GM23338 (cell line): ENCODE measurements around the gene DEPDC5. TPM values are rescaled to one million over a fixed set of nuclear protein-coding genes. Genes with fewer than 3 reads are reported as not detected.

Experiments
- ATAC-seq: fragments of 200-7000 bp; cut with Tn5 transposase; 3 replicates; pipeline ENCODE4 v1.9.1; 2020
- DNase-seq: peaks from one replicate; pipeline ENCODE4 v3.0.0-alpha.2; 2015; ENCODE audit warnings: low spot score
- H2AFZ ChIP-seq: fragments of 200-600 bp; sonication (generic); 2 replicates; pipeline ENCODE4 v1.8.0; 2016; ENCODE audit warnings: antibody characterized with exemption, mild to moderate bottlenecking, moderate library complexity
- H3F3A ChIP-seq: fragments of 200-600 bp; sonication (generic); replicated peaks from 2 replicates; pipeline ENCODE4 v1.8.0; 2017; ENCODE audit warnings: antibody characterized with exemption, mixed run types, low read depth
- H3K27ac ChIP-seq: fragments of 200-600 bp; sonication (generic); 2 replicates; pipeline ENCODE4 v1.6.1; 2016; ENCODE audit warnings: low read depth
- H3K27me3 ChIP-seq: fragments of 200-600 bp; sonication (generic); 2 replicates; pipeline ENCODE4 v1.8.0; 2016; ENCODE audit warnings: mild to moderate bottlenecking, mixed run types, moderate library complexity; ENCODE audit not compliant: insufficient read depth
- H3K36me3 ChIP-seq: fragments of 200-600 bp; sonication (generic); 2 replicates; pipeline ENCODE4 v1.8.0; 2016; ENCODE audit warnings: mild to moderate bottlenecking; ENCODE audit not compliant: insufficient read depth
- H3K4me1 ChIP-seq: fragments of 200-600 bp; sonication (generic); 2 replicates; pipeline ENCODE4 v1.8.0; 2016; ENCODE audit warnings: mild to moderate bottlenecking, moderate library complexity; ENCODE audit not compliant: insufficient read depth
- H3K4me2 ChIP-seq: fragments of 200-600 bp; sonication (generic); 2 replicates; pipeline ENCODE4 v1.7.1; 2017; ENCODE audit warnings: mixed run types
- H3K4me3 ChIP-seq: fragments of 200-600 bp; sonication (generic); 2 replicates; pipeline ENCODE4 v1.6.1; 2016; ENCODE audit warnings: mixed run types
- H3K79me2 ChIP-seq: fragments of 200-600 bp; sonication (generic); replicated peaks from 2 replicates; pipeline ENCODE4 v1.8.0; 2017; ENCODE audit warnings: mild to moderate bottlenecking; ENCODE audit not compliant: insufficient read depth
- H3K9me2 ChIP-seq: fragments of 200-600 bp; sonication (generic); 2 replicates; pipeline ENCODE4 v1.8.0; 2017; ENCODE audit not compliant: insufficient read depth
- H4K20me1 ChIP-seq: fragments of 200-600 bp; sonication (generic); replicated peaks from 2 replicates; pipeline ENCODE4 v1.8.0; 2017; ENCODE audit warnings: mild to moderate bottlenecking; ENCODE audit not compliant: insufficient read depth
- H3K27ac Mint-ChIP-seq: 2 replicates; pipeline ENCODE4 v1.8.0; 2020; ENCODE audit warnings: inconsistent platforms, mild to moderate bottlenecking, moderate library complexity, mixed read lengths
- H3K27me3 Mint-ChIP-seq: 3 replicates; pipeline ENCODE4 v1.8.0; 2022; ENCODE audit warnings: low read depth, mild to moderate bottlenecking, moderate library complexity, mixed read lengths, inconsistent platforms; ENCODE audit not compliant: insufficient read depth, poor library complexity
- H3K36me3 Mint-ChIP-seq: 3 replicates; pipeline ENCODE4 v1.8.0; 2021; ENCODE audit warnings: low read depth, mild to moderate bottlenecking, inconsistent platforms, moderate library complexity, mixed read lengths
- H3K4me1 Mint-ChIP-seq: 3 replicates; pipeline ENCODE4 v1.8.0; 2020; ENCODE audit warnings: mild to moderate bottlenecking, inconsistent platforms, mixed read lengths
- H3K4me3 Mint-ChIP-seq: 3 replicates; pipeline ENCODE4 v1.8.0; 2021; ENCODE audit warnings: moderate library complexity, mild to moderate bottlenecking, inconsistent platforms, mixed read lengths
- H3K9me3 Mint-ChIP-seq: 3 replicates; pipeline ENCODE4 v1.8.0; 2020; ENCODE audit warnings: moderate library complexity, mild to moderate bottlenecking, inconsistent platforms, mixed read lengths
- CREB1 ChIP-seq: fragments of 250-450 bp; sonication (Bioruptor Pico); IDR thresholded peaks from 2 replicates; pipeline ENCODE4 v1.5.0; 2020; ENCODE audit warnings: low read depth, mild to moderate bottlenecking, moderate library complexity
- JUNB ChIP-seq: IDR thresholded peaks from one replicate; pipeline ENCODE4 v1.6.1; 2016; ENCODE audit warnings: antibody characterized with exemption; ENCODE audit not compliant: unreplicated experiment
- NANOG ChIP-seq: IDR thresholded peaks from 2 replicates; pipeline ENCODE4 v1.6.1; 2016; ENCODE audit warnings: antibody characterized with exemption, borderline replicate concordance
- POLR2AphosphoS5 ChIP-seq: IDR thresholded peaks from 2 replicates; pipeline ENCODE4 v1.6.1; 2016; ENCODE audit warnings: antibody characterized with exemption, low read depth
- STAT1 ChIP-seq: IDR thresholded peaks from one replicate; pipeline ENCODE4 v1.6.1; 2016; ENCODE audit warnings: antibody characterized with exemption; ENCODE audit not compliant: unreplicated experiment
- ZNF331 ChIP-seq: fragments of 250-450 bp; sonication (Bioruptor Pico); IDR thresholded peaks from 2 replicates; pipeline ENCODE4 v1.5.0; 2020; ENCODE audit warnings: low read depth, mild to moderate bottlenecking, moderate library complexity
- polyA plus RNA-seq: library from polyadenylated mRNA; unstranded; fragments of >200 nt; fragmentation: Nextera tagmentation; extraction: Ambion mirVana; gene quantifications from 2 replicates; pipeline ENCODE4 v1.2.1, GENCODE V29; 2016
- total RNA-seq: library from RNA; depleted of rRNA; stranded (reverse); fragments of >200 nt; shearing (Covaris generic); gene quantifications from 2 replicates; pipeline ENCODE4 v1.2.3, GENCODE V29; 2014
- TF ChIP-seq, protein P1 (sequence below): IDR thresholded peaks from 2 replicates; pipeline ENCODE4 v1.6.1; 2016; ENCODE audit warnings: antibody characterized with exemption
- TF ChIP-seq, protein P2 (sequence below): IDR thresholded peaks from one replicate; pipeline ENCODE4 v1.6.1; 2018; ENCODE audit warnings: antibody characterized with exemption; ENCODE audit not compliant: unreplicated experiment

The DEPDC5 gene
- total and polyA plus RNA-seq, 2 experiments from 2014 or later: 18.7 to 19.7 TPM

DNA sequence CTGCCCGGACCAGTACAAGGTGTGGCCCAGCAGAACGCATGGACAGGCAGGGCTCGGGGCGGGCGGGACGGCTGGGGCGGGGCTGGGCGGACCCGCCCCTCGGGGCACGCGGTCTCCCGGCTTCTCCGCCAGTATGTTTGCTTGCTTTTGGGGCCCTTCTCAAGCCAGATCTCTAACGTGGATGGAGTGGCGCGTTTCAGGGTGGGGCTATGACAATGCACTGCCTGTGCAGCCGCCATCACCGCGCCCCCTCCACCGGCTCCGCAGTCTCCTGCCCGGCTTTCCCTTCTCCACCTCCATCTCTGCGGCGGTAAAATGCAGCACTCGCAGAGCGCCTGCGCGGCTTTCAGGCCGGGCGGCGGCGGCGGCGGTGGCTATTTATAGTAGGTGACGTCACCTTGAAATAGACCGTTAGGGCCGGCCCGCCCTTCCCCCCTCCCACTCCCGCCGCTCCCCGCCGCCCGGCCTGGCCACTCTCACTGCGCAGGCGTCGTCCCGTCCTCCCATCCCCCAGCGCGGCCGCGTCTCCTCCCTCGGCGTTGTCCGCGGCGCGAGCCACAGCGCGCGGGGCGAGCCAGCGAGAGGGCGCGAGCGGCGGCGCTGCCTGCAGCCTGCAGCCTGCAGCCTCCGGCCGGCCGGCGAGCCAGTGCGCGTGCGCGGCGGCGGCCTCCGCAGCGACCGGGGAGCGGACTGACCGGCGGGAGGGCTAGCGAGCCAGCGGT, 190.3 kb downstream of the DEPDC5 start, which contains the start of gene YWHAH:
Gene YWHAH (plus strand): TSS at position 558 of the 722 bp plus-strand sequence. CDS start 199 bp downstream, outside the sequence.
- ATAC-seq (peak; percentile 80), DNase-seq (peak; percentile 95)
- peak within 1 kb of the TSS; percentile 98 for H3K27ac ChIP-seq
- H3K4me1 ChIP-seq: peaks cover 21% of the 10 kb centered on the region
- H3K36me3 ChIP-seq: peaks cover 17% of the 10 kb centered on the region
- peak within 1 kb of the TSS; percentile 96; the same call in 1 of the 2 replicates for H2AFZ ChIP-seq
- H3K27me3 ChIP-seq: no peaks in the 10 kb centered on the region
- peaks cover 10% of the 10 kb centered on the region for H3K27me3 Mint-ChIP-seq
- H3K27ac Mint-ChIP-seq: peak within 1 kb of the TSS; percentile 96
- peak within 1 kb of the TSS; percentile 100 for H3K4me3 ChIP-seq
- peaks cover 34% of the 10 kb centered on the region for H4K20me1 ChIP-seq
- peak; percentile 92 for TF ChIP-seq CREB1
- peak; percentile 78 for TF ChIP-seq POLR2AphosphoS5
- no peak for TF ChIP-seq JUNB
- TF ChIP-seq, protein P1, sequence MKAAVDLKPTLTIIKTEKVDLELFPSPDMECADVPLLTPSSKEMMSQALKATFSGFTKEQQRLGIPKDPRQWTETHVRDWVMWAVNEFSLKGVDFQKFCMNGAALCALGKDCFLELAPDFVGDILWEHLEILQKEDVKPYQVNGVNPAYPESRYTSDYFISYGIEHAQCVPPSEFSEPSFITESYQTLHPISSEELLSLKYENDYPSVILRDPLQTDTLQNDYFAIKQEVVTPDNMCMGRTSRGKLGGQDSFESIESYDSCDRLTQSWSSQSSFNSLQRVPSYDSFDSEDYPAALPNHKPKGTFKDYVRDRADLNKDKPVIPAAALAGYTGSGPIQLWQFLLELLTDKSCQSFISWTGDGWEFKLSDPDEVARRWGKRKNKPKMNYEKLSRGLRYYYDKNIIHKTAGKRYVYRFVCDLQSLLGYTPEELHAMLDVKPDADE: 0 out of 2 replicates have a peak, but pooled peaks have one; percentile 8
- peak within 1 kb of the TSS; percentile 89 for H3K4me2 ChIP-seq
- H3K4me3 Mint-ChIP-seq: peak within 1 kb of the TSS; percentile 86; the same call in 2 of the 3 replicates
- H3K36me3 Mint-ChIP-seq: peaks cover 21% of the 10 kb centered on the region
- no peaks in the 10 kb centered on the region for H3K9me3 Mint-ChIP-seq
- peaks cover 9% of the 10 kb centered on the region; the same call in 1 of the 2 replicates for H3F3A ChIP-seq
- no peaks in the 10 kb centered on the region for H3K9me2 ChIP-seq
- peaks cover 43% of the 10 kb centered on the region for H3K79me2 ChIP-seq
- H3K4me1 Mint-ChIP-seq: peaks cover 7% of the 10 kb centered on the region; the same call in 2 of the 3 replicates

DNA sequence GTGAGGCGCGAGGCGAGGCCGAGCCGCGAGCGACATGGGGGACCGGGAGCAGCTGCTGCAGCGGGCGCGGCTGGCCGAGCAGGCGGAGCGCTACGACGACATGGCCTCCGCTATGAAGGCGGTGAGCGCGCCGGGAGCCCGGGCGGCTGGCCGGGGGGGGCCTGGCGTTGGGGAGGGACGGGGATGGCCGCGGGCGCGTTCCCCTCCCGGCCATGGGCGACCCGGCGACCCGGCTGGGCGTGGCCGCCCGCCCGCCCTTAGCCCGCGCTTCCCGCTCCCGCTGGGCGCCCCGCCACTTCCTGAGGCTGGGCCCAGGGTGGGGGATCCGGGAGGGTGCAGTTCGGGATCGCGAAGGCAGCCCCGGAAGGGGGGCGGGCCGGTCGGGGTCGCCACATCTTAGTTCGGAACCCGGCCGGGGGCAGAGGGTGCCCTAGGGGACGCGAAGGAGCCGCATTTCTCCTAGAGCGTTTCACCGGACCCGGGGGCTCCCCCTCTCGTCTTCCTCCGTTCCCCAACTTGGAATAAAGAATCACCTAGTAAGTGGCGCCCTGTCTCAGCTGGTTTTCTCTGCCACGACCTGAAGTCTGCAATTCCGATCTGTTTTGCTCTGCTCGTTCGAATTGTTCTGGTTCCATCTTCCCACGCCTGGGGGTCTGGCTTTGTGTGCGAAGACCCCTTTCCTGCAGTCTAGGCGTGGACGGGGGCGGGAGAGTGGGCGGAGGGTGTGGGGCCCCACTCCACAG, 191.1 kb downstream of the DEPDC5 start:
- Histone ChIP-seq H2AFZ (no peak overlapping the region), H3K27ac (peak overlapping the region; percentile 93), H3K36me3 (peaks cover 25% of the 10 kb centered on the region), H3K27me3 (no peaks in the 10 kb centered on the region), H4K20me1 (peaks cover 41% of the 10 kb centered on the region), H3K4me2 (peak overlapping the region; percentile 87), H3K79me2 (peaks cover 50% of the 10 kb centered on the region), H3K9me2 (no peaks in the 10 kb centered on the region), H3F3A (peaks cover 13% of the 10 kb centered on the region; the same call in 1 of the 2 replicates), H3K4me1 (peaks cover 21% of the 10 kb centered on the region), H3K4me3 (peak overlapping the region; percentile 100)
- Mint-ChIP-seq H3K9me3 (no peaks in the 10 kb centered on the region), H3K27me3 (peaks cover 5% of the 10 kb centered on the region), H3K36me3 (peaks cover 28% of the 10 kb centered on the region), H3K27ac (no peak overlapping the region), H3K4me3 (peak overlapping the region; percentile 86; the same call in 1 of the 3 replicates), H3K4me1 (peaks cover 7% of the 10 kb centered on the region; the same call in 2 of the 3 replicates)
- no peak for TF ChIP-seq ZNF331
- TF ChIP-seq POLR2AphosphoS5: 0 out of 2 replicates have a peak, but pooled peaks have one; percentile 22
- no peak for TF ChIP-seq NANOG
- TF ChIP-seq, protein P2, sequence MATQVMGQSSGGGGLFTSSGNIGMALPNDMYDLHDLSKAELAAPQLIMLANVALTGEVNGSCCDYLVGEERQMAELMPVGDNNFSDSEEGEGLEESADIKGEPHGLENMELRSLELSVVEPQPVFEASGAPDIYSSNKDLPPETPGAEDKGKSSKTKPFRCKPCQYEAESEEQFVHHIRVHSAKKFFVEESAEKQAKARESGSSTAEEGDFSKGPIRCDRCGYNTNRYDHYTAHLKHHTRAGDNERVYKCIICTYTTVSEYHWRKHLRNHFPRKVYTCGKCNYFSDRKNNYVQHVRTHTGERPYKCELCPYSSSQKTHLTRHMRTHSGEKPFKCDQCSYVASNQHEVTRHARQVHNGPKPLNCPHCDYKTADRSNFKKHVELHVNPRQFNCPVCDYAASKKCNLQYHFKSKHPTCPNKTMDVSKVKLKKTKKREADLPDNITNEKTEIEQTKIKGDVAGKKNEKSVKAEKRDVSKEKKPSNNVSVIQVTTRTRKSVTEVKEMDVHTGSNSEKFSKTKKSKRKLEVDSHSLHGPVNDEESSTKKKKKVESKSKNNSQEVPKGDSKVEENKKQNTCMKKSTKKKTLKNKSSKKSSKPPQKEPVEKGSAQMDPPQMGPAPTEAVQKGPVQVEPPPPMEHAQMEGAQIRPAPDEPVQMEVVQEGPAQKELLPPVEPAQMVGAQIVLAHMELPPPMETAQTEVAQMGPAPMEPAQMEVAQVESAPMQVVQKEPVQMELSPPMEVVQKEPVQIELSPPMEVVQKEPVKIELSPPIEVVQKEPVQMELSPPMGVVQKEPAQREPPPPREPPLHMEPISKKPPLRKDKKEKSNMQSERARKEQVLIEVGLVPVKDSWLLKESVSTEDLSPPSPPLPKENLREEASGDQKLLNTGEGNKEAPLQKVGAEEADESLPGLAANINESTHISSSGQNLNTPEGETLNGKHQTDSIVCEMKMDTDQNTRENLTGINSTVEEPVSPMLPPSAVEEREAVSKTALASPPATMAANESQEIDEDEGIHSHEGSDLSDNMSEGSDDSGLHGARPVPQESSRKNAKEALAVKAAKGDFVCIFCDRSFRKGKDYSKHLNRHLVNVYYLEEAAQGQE: no peak
- no peak for TF ChIP-seq STAT1
- no peak for TF ChIP-seq JUNB
- ATAC-seq (peak; percentile 33), DNase-seq (peak; percentile 63)
